ENCODE results near the gene RTN4R. TPM values are rescaled to one million over a fixed set of nuclear protein-coding genes. Genes with fewer than 3 reads are reported as not detected.

The RTN4R gene
- total and polyA plus RNA-seq, 2 donors (not counting 1 experiment from before 2014, with no cell fraction given), result 0.99 to 2.0 TPM

DNA sequence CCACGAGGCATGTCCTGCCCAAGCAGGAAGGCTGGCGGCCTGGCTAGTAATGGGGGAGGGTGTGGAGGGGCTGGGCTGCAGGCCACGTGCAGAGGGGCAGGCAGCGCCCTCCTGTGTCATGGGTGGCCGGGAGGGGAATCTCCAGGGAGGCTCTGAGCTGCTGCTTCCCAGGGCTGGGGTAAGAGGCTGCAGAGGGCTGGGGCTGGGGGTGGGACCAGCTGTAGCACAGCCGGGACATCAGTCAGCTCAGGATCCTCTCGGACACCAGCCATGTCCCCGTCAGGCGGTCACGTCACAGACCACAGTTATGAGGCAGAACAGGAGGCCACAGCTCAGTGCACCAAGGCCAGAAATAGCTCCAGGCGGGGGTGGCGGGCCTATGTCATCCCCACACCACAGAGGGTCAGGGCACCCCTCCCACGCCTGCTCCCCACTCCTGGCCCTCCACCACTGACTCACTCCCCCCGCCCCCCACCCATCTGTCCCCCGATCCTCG, 21.1 kb downstream of the RTN4R start:
- peaks cover 14% of the 10 kb centered on the region for H3K4me1 ChIP-seq (ENCODE audit: control insufficient read depth, extremely low read depth, insufficient read depth, low read length)
- TF ChIP-seq EZH2 (IDR thresholded peaks at IDR 0.05; ENCODE audit: low read length, missing control alignments) (no peak), CTCF (conservative IDR thresholded peaks at IDR 0.05 in 1 of 2, IDR thresholded peaks at IDR 0.05 in 1 of 2; ENCODE audit: low read depth in 1 of 2, low read length in 2 of 2) (no peak)
- no peak overlapping the region for H3K4me3 ChIP-seq (replicated peaks in 1 of 4; ENCODE audit: control extremely low read depth in 1 of 4, insufficient read depth in 1 of 4, low read depth in 3 of 4, low read length in 4 of 4)
- peaks cover 2% of the 10 kb centered on the region for H3K27me3 ChIP-seq (ENCODE audit: control insufficient read depth, insufficient read depth, low read length)
- peak overlapping the region; percentile 8 for H3K27ac ChIP-seq (ENCODE audit: insufficient read depth, low read length)
- peak in 1 of 2 donors; percentile 56 for DNase-seq (ENCODE audit: low read depth in 2 of 2)
- H3K79me2 ChIP-seq (ENCODE audit: control insufficient read depth, insufficient read depth, low read length), result no peaks in the 10 kb centered on the region
- no peaks in the 10 kb centered on the region for H4K20me1 ChIP-seq (ENCODE audit: control insufficient read depth, extremely low read depth, insufficient read depth, low read length)
- no peak overlapping the region for H3K4me2 ChIP-seq (ENCODE audit: extremely low read depth, insufficient read depth, low read length)
- H2AFZ ChIP-seq (ENCODE audit: low read length), result no peak overlapping the region
- no peaks in the 10 kb centered on the region for H3K9me3 ChIP-seq (ENCODE audit: control insufficient read depth, insufficient read depth, low read depth, low read length)
- peak overlapping the region; percentile 50 for H3K9ac ChIP-seq (ENCODE audit: insufficient read depth, low read length)
- H3K36me3 ChIP-seq (ENCODE audit: control insufficient read depth, insufficient read depth, low read length), result no peaks in the 10 kb centered on the region

DNA sequence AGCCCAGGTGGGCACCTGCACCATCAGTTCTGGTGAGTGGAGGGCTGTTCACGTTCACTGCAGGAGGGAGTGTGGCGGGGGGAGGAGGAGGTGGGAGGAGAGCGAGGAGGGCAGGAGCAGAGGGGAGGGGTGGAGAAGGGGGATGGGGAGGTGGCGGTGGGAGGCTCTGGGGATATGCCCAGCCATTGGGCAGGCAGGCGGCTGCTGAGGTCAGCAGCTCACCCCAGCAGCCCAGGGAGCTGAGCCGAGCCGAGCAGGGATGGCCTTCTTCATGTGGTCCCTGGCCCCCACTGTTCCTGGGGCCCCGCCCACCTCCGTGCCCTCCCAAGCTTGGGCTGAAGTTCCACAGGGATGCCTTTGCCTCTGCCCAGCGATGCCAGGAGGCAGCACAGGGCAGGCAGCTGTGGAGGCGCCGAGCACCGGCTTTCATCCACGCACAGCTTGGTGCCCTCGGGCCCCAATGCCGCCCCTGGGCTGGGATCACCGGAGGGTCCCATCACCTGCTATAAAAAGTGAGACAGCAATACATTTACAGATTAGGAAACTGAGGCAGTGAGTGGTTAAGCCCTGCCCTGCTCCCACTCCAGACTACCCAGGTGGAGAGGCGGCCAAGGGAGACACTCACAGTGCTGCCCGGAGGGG, 21.6 kb downstream of the RTN4R start:
- peak overlapping the region; percentile 50 for H3K9ac ChIP-seq (ENCODE audit: insufficient read depth, low read length)

More for the DNA sequence above, 21.6 kb downstream of the RTN4R start:
- no peak for DNase-seq (ENCODE audit: low read depth in 2 of 2)
- Histone ChIP-seq H3K79me2 (ENCODE audit: control insufficient read depth, insufficient read depth, low read length) (no peaks in the 10 kb centered on the region), H3K27ac (ENCODE audit: insufficient read depth, low read length) (peak overlapping the region; percentile 8), H3K4me1 (ENCODE audit: control insufficient read depth, extremely low read depth, insufficient read depth, low read length) (peaks cover 14% of the 10 kb centered on the region), H3K4me2 (ENCODE audit: extremely low read depth, insufficient read depth, low read length) (no peak overlapping the region), H3K27me3 (ENCODE audit: control insufficient read depth, insufficient read depth, low read length) (peaks cover 2% of the 10 kb centered on the region), H2AFZ (ENCODE audit: low read length) (no peak overlapping the region), H4K20me1 (ENCODE audit: control insufficient read depth, extremely low read depth, insufficient read depth, low read length) (no peaks in the 10 kb centered on the region), H3K4me3 (replicated peaks in 1 of 4; ENCODE audit: control extremely low read depth in 1 of 4, insufficient read depth in 1 of 4, low read depth in 3 of 4, low read length in 4 of 4) (no peak overlapping the region), H3K36me3 (ENCODE audit: control insufficient read depth, insufficient read depth, low read length) (no peaks in the 10 kb centered on the region), H3K9me3 (ENCODE audit: control insufficient read depth, insufficient read depth, low read depth, low read length) (no peaks in the 10 kb centered on the region)
- TF ChIP-seq CTCF (conservative IDR thresholded peaks at IDR 0.05 in 1 of 2, IDR thresholded peaks at IDR 0.05 in 1 of 2; ENCODE audit: low read depth in 1 of 2, low read length in 2 of 2) (no peak), EZH2 (IDR thresholded peaks at IDR 0.05; ENCODE audit: low read length, missing control alignments) (no peak)

All from fibroblast of lung (primary cell).